Left colon (tissue), 2 donors: Measurements from ENCODE around the gene CH25H. TPM values are rescaled to one million over a fixed set of nuclear protein-coding genes. Genes with fewer than 3 reads are reported as not detected.
"Not testable (repeated sequence)": the region's sequence is repeated elsewhere in the genome, so short reads cannot be mapped to it uniquely, and the experiment has no call there.

Experiments used
- ATAC-seq: fragments of 200-7000 bp; cut with Tn5 transposase; one replicate; pipeline ENCODE4 v1.9.1; 2020; ENCODE audit warnings: mild to moderate bottlenecking, moderate library complexity
- DNase-seq, 2 donors: peaks; one replicate each; pipeline ENCODE4 v3.0.0-alpha.2; 2020
- intact Hi-C, 2 donors: fragments of 100-400 bp; cut with DNase I in 1 of 2; cut with micrococcal nuclease in 1 of 2; formaldehyde crosslinking; loops; one replicate each; pipeline versions ENCODE4 v1.11.2 to v1.14.0; 2022; cut with DNase I, micrococcal nuclease
- total RNA-seq, 2 donors: library from RNA; stranded (reverse); fragmentation: NEBNext Ultra II Directional; extraction: Animal tissue kit (Norgen Biotek cat#: 25700); gene quantifications; one replicate each; pipeline ENCODE4 v1.2.1, GENCODE V29; 2021
- donor health status: DM: no; HTN: no; CAD: no.
- donor health status: DM: yes; HTN: yes; CAD: no.

The CH25H gene
- total RNA-seq, 2 donors from 2014 or later, result 0.46 to 1.3 TPM

DNA sequence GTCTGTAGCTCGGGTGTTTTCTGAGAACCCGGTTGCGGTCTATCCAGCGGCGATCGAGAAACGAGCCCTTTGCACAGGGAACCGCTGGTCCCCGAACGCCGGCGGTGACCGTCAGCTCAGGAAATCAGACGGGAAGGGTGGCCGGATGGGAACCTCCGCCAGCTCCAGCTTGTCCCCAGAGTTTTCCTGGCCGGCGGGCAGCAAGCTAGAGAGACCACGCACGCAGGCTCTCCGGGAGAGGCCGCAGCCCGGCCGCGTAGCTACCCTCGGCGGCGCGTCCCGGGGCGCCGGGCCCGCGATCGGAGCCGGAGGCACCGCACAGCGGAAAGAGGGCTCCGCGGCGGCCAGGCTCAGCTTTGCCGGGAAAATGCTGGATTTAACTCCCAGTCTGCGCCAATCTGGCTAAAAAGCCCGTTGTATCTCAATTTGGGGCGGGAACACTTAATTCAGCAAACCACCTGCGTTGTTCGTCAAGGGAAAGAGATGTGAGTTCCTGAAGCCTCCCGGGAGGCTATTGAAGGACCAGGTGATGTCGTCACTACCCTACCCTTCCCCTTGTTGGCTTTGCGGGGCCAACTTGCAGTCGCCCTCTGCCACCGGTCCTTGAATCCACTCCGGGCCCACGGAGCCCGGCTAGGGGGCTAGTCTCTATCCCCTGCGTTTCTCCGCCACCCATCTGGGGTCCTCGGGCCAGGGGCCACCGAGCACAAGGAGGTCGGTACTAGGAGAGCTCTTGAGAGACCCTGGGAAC is 859 bp upstream of the CH25H start:
- ATAC-seq, result peak; percentile 60
- peak; percentile 28 to 32 for DNase-seq
- intact Hi-C loops, result no loop called here

DNA sequence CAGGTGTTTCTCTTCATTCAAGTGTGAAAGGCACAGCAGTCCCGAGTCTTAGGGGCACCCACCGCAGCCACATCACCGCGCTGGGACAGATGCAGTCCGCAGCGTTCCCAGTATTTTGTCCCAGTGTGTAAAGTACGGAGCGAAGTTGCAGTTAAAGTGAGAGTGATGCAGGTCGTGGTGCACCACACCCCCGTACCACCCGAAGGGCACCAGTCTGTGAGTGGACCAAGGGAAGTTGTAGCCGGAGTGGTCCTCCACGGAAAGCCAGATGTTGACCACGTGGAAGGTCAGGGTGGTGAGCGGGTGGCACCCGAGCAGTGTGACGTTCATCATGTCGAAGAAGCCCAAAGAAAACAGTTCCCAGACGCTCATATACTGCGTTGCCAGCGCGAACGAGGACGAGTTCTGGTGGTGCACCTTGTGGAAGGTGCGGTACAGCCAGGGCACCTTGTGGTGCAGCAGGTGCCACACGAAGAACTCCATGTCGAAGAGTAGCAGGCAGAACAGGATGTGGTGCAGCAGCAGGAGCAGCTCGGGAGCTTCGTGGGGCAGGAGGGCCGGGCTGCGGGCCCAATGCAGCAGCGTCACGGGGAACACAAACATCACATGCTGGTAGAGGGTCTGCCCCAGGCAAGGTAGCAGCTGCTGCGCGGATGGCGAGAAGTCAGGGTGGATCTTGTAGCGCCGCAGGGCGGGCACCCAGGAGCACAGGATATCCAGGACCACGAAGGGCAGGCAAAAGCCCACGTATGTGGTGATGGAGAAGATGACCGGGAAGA is 526 bp downstream of the CH25H start:
- intact Hi-C loops, result no loop called here
- DNase-seq, result peak in 1 of 2 donors; percentile 22
- peak; percentile 39 for ATAC-seq

DNA sequence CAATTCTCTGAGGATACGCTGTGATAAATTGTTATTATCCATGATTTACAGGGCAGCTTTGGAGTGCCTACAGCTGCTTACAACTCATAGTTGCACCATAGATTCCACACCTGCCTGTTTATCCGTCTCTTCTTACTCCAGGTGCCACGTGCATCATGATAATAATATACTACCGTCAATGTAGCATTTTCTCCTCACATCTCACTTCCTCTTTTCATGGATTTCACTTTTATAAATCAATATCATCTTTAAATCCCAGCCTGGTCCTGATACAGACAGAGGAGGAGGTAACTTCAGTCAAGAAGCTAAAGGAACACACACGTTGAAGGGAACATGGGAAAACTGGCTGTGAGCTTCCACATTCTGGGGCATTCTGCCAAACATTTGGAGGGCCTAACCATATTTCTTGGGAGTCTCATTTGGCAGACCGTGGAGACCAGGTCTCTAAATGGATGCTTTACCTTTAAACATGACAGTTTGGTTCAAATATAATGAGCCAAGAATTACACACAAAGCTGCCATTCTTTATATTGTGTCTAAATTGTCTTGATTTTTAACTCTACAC is 2.4 kb downstream of the CH25H start:
- intact Hi-C loops, result no loop called here
- no peak for DNase-seq
- no peak for ATAC-seq

DNA sequence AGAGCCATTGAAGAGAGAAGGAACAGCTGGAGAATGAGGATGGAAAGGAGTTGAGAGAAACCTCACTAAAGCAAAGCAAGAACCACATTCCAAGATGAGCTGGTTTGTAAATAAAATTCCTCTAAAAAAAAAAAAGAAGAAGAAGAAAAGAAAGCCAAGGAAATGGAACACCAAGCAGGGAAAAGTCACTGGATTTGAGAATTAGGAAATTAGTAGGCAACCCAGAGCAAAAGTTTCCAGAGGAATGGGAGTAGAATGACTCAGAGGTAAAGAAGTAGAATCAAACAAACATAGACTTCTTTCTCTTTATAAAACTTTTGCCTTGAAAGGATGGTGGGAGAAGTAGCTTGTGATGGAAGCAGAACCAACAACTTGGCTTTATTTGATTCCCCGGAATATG is 3.9 kb downstream of the CH25H start:
- no peak for DNase-seq
- intact Hi-C loops, result no loop called here
- no peak for ATAC-seq

DNA sequence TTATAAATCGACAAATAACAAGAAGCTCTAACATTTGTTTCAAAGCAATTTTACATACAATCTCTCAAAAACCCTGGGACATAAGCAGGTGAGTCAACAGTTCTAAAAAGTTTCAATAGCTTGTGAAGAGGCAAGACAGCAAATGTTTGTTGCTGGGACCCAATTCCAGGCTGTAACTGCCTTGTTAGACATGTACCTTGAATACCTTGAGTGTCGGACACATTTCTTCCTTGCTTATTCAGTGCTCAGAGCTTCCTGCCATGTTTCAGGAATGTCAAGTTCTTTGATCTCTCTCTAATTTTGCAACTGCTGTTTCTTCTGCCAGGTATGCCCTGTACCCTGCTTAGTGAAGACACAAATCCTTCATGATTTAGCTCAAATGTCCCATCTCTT is 5.1 kb downstream of the CH25H start:
- ATAC-seq, result no peak
- DNase-seq, result no peak
- intact Hi-C loops, result no loop called here

DNA sequence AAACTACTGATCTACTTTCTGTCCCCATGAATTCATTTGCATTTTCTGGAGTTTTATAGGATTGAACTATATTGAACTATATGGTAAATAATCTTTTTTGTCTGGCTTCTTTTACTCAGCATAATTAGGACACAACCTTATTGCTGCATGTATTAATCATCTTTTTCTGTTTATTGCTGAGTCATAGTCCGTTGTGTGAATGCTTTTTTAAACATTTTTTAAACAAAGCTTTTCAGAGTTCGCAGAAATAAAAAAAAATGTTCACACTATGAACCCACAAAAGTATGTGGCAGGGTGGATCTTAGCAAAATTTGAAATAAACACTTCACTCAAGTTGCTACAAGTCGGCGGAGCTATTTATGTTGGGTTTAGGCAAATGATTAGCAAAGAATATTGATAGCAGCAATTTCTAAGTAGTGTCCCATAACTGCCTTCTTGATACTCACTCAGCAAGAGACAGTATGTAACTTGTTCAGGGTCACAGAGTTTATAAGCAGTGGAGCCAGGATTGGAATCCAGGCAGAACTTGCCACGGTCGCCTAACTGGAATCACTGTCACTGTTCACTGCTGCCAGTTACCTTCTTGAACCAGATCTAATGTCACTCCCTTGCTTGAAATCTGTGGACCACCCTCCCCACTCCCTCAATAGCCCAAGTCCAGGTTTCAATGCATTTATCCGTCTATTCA is 5.6 kb downstream of the CH25H start:
- no peak for DNase-seq
- ATAC-seq, result no peak
- intact Hi-C loops, result no loop called here

DNA sequence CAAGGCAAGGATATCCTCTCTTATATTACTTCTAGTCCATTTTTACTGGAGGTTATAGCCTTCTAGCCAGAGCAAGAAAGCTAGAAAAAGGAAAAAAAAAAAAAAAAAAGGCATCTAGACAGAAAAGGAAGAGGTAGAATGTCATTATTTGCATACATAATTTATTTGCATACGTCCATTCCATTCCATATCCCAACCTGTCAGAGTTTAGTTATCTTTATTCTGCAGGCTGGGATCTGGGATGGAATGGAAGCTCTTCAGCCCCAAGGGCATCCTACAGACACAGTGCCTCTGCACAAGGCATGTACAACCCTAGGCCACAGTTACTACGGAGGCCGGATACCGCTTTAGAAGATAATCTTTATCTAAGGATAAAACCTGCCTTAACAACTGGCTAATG is 9.6 kb downstream of the CH25H start:
- intact Hi-C loops, result no loop called here
- no peak for DNase-seq
- ATAC-seq, result no peak

DNA sequence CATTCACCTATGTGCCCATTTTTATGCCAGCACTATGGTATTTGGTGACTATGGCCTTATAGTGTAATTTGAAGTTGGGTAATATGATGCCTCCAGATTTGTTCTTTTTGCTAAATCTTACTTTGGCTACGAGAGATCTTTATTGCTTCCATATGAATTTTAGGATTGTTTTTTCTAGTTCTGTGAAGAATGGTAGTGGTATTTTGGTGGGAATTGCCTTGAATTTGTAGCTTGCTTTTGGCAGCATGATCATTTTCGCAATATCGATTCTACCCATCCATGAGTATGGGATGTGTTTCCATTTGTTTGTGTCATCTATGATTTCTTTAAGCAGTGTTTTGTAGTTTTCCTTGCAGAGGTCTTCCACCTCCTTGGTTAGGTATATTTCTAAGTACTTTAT is 15.8 kb downstream of the CH25H start:
- intact Hi-C loops, ATAC-seq, DNase-seq: not testable (repeated sequence)

DNA sequence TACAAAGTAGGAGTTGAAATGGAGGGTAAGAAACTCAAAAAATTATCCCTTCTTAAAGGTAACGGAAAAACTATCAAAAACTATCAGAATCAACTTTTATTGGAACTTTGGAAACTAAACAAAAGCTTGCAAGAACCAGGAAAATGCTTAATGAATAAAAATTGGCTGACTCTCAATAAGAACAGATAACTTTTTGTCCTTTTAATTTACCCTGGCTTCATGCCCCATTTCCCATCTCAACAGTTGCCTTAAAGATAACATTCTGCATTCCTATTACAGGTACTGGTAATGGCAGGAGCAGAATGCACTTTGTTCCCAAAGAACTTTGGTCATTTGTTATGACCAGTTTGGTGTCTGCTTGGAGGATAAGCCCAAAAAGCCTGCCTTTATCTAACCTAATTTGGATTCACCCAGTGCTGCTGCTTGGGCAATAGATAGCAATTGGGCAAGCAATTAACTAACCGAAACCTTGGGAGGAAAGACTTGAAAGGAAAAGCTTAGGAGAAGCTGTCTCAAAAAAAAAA is 17.8 kb downstream of the CH25H start:
- intact Hi-C loops, result no loop called here
- DNase-seq (no peak), ATAC-seq (no peak)

DNA sequence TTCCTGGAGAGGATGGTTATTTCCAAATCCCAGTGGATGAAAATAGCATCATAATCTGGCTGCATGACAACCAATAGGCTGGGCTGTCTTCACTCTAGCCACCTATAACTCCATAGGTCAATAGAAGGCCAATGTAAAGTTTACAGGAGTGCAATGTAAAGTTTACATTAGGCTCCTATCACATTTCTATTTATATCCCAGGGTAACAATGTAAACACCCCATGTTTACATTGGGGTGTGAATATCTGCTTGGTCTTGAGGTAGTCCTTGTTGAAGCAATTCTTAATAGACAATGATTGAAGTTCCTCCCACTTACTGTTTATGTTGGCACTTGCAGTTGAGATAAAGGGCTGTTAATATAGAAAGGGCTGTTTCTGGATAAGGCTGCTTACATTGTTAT is 21.5 kb downstream of the CH25H start:
- intact Hi-C loops, result no loop called here
- DNase-seq (no peak), ATAC-seq (peak; percentile 86)

DNA sequence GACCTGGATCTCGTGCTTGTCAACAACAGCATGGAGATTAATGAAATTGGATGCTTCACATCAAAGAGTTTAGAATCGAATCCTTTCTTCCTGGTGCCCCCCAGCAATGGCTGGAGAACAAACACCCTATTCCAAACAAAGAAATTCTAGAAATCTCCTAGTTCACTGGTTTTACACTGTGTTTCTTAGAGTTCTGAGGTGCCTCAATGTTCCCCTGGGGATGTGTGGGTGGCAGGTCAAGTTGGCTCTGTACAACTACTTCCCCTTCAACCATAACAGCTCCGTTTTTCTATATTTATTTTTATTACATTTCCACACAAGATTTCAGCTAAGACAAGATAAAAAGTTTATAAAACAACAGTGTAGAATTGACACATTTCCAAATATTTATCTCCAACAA is 22.5 kb downstream of the CH25H start:
- DNase-seq (no peak), ATAC-seq (no peak)
- intact Hi-C loops, result no loop called here

DNA sequence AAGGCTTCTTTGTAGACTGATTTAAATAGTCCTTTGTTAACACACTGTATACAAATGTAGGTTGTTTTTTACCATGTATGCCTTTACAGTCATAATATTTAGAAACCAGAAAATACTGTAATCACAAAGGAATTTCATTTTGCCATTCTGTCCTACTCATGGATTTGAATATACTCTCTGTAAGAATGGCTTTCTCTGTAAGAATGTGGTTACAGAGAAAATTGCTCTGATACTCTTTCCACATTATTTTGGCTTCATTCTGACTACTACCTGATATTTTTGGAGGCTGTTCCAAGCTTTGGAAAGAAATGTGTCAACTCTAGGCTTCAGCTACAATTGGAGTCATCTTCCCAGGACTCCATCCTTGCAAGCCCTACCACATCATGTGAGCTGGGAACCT is 23.5 kb downstream of the CH25H start:
- ATAC-seq (no peak), DNase-seq (no peak)
- intact Hi-C loops, result no loop called here

DNA sequence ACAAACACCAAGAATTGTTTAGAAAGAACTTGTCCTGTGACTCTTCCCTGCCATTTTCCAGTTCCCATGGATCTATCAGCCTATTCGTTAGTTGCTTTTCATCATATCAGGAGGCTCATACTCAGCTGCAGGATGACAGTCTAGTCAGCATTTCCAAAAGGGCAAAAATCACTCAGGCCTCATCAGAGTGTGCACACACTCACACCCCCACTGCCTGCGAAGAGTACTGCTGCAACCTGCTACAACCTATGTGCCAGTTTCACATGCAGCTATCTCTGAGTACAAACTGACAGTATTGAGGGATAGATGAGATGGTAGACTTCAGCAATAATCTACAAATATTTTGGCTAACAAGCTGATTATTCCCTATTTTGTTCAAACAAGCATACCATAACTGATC is 24.2 kb downstream of the CH25H start:
- ATAC-seq, result no peak
- intact Hi-C loops, result no loop called here

DNA sequence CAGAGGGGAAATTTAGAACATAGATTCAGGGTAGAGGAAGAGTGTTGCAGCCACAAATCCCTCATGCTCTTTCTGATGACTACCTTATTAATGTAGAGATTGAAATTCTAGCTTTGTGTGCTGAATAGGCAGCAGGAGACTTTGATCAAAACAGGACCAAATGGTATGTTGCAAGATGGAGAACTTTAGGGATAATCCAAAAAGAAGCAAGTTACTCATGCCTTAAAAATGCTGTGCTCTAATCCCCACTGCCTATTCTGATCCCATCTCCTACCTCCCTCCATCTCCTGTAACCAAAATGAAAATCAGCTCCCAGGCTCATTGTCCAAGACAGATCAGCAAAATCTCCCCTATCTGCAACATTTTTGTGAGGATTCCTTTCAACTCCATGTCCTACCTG is 31.3 kb downstream of the CH25H start:
- intact Hi-C loops, result no loop called here
- DNase-seq (no peak), ATAC-seq (no peak)

More for the DNA sequence above, 24.2 kb downstream of the CH25H start:
- no peak for DNase-seq

DNA sequence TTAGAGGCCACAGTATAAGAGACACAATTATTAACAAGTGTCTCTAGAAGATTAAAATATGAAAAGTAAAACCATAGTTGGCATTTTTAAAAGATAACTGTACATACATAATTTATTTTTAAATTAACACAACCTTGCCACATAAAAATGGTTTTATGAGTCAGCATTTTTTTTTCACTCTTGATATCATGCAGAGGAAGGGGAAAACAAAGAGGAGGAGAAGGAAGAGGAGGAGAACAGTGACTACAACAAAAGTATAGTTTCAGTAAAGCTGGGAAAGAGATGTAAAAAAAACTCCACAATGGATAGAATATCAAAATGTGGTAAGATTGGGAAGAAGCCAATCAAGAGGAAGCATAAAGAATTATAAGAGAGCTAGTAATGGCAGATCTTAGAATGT is 34.0 kb downstream of the CH25H start:
- intact Hi-C loops, result no loop called here
- DNase-seq (no peak), ATAC-seq (no peak)

DNA sequence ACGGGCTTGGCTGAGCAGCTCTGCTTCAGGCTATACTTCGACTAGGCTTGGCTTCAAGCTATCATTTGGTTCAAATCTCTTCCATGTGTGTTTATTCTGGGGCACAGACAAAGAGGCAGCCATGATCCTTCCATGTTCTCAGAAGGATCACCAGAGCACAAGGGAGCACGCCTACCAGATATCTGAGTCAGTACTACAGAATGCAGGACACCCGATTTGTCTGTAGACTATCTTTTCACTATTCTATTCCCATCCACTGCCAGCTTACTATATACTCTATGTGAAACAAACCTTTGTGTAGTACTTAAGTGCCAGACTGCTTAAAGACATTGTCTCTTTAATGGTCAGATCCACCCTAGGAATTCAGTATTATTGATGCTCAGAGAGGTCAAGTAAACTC is 35.1 kb downstream of the CH25H start:
- intact Hi-C loops, result no loop called here
- ATAC-seq (no peak), DNase-seq (no peak)

DNA sequence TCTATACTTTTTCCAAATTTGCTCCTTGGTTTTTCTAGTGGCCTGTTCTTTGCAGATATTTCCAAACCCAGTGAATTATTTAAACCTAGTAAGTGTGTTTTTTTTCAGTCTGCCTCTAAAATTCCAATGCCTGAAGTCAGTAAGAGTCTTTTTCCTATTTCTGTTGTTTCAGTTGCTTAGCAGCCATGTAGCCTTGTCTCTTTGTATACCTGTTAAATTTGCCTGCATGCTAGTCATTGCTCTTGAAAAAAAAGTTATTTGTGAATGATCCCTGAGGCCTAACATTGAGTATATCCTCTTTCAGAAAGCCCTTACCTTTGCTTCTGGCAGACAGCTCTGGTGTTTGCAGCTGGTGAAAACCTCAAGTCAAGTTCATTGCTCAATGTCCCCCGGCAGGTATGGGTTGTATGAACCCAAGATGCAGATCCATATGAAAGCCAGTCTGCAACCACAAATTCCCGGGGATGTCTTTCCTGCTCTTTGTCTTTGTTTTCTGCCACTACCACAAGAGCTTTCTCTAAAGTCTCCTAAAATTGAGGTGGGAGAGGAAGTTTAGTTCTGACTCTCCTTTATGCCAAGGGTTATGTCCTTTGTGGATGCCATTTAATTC is 35.7 kb downstream of the CH25H start:
- no peak for ATAC-seq
- intact Hi-C loops, result no loop called here
- DNase-seq, result no peak

DNA sequence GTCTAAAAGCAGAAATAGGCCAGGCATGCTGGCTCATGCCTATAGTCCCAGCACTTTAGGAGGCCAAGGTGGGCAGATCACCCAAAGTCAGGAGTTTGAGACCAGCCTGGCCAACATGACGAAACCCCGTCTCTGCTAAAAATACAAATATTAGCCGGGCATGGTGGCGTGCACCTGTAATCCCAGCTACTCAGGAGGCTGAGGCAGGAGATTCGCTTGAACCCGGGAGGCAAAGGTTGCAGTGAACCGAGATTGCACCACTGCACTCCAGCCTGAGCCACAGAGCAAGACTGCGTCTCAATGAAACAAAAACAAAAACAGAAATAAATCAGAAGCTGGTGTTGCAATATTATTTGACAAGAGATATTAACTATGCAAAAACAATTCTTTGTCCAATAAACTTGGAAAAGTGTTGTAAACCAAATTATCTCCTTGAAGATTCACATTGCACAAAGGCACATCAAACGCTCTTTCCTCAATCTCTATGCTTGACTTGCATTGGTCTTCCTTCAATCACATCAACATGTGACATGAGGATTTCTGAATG is 38.7 kb downstream of the CH25H start:
- intact Hi-C loops, DNase-seq, ATAC-seq: not testable (repeated sequence)

DNA sequence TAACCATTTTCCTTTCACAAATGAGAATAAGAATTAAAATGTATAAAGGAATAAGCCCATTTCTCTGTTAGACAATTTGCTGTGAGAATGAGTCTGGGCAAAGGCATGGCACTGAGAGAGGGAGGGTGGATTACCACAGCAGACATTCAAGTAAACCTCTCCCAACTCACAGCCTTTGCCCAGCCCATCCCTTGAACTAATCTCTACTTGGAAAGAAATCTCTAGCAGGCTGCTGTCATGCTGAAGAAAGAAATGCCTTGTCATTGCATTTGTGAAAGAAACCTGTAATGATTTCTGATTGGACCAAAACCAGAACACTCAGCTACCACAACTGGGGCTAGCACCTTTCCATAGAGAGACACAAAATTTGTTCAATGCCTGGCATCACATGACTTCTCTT is 39.2 kb downstream of the CH25H start:
- no peak for DNase-seq
- intact Hi-C loops, result no loop called here
- ATAC-seq, result no peak
